Muscle of arm (tissue), 12 donors: Measurements from ENCODE around the gene TAF10. TPM values are rescaled to one million over a fixed set of nuclear protein-coding genes. Genes with fewer than 3 reads are reported as not detected.
A peak's percentile ranks its signal among the peaks of the same experiment; 100 is the strongest.

Experiments used
- DNase-seq: peaks from one replicate; pipeline ENCODE4 v3.0.0-alpha.2; 2013
- polyA plus RNA-seq, 12 donors: library from polyadenylated mRNA; unstranded; fragments of 120-200 nt; gene quantifications; one replicate each; pipeline ENCODE4 v1.2.1, GENCODE V29; 2013; ENCODE audit not compliant: insufficient read length in 12 of 12

The TAF10 gene
- polyA plus RNA-seq, 12 donors: 54.3 to 126 (median 109) TPM; not detected in 1

- DNase-seq: peak; percentile 88
Measured at GRCh38 chr11:6646071-6646470, 34.1 kb upstream of the TAF10 start.

- no peak for DNase-seq
Measured at GRCh38 chr11:6642957-6643356, 30.9 kb upstream of the TAF10 start.

- no peak for DNase-seq
Measured at GRCh38 chr11:6640985-6641701, 29.1 kb upstream of the TAF10 start.

DNA sequence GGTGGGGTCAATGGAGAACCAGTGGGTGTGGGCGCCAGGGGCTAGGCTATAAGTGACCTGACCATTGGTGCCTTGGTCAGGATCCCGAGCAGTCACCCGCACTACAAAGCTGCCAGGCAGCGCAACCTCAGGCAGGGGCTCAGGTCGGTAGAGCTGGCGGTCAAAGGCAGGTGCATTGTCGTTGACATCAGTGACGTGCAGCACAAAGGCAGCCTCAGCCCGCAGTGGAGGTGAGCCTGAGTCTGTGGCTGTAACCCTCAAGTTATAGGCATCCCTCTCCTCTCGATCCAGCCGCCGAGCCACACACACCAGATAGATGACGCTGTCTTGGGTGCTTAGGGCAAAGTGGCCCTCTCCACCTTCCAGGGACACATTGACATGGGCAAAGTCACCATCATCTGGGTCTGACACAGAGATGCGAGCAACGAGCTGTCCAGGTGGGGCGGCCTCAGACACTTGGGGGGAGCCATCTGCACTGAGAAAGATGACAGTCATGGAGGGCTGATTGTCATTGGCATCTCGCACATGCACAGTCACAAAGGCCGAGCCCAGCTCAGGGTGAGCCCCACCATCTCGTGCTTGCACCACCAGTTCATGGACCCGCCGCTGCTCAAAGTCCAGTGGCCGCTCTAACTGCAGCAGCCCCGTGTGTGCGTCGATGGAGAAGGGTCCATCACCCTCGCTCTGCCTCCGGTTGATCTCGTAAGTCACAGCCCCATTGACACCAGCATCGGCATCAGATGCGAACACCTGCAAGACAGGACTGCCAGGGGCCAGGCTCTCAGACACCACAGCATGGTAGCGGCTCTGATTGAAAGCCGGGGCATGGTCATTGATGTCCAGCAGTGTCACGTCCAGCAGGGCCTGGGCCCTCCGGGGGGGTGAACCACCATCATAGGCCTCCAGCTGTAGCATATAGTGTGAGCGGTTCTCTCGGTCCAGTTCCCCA, 28.3 kb upstream of the TAF10 start:
- no peak for DNase-seq

DNA sequence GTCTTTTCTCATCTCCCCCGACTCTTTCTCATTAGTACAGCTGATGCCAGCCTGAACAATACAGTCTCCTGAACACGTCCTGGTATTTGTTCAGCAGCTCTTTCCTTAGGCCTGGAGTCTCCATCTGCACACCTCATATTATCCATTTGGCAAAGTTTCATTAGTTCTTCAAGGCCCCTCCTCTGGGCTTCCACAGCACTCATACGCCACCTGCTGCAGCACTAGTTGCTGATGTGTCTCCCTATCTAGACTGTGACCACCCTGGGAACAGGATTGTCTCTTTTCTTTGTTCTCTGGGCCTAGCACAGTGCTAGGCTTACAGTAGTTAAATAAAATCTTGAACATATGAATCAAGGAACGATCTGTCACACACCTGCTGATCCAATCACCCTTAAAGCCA, 26.4 kb upstream of the TAF10 start:
- DNase-seq: no peak

DNA sequence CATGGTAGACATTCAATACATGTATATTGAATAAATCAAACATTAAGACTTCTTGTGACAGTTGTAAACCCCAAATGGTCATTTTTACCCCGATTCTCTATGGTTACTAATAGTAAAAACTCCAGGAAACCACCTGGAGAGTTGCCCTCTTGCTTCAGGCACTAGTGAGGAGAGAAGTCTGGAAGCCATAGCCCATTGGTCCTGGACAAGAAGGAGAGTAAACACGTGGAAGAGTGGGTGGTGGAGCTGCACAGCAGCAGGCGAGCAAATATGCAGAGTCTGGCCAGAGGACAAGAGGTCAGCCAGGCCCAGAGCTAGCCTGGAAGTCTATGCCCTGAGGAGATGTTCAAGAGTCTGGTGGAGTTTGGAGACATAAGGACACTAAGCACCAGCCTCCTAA, 25.9 kb upstream of the TAF10 start:
- DNase-seq: no peak

DNA sequence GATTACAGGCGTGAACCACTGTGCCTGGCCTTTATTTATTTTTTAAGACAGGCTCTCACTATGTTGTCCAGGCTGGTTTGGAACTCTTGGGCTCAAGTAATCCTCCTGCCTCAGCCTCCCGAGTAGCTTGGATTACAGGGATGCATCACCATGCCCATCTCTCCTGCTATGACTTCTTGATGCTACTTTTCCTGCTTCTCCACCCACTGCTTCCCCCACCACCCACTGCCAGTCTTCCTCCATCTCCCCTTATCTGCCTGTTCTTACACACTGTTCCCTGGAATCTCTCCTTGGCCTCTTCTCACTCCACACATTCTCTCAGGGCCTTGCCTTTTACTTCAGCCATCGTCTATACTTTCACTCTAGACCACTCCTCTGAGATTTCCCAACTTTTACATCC, 24.5 kb upstream of the TAF10 start:
- DNase-seq: no peak

GRCh38 chr11:6635082-6635932, 23.3 kb upstream of the TAF10 start:
- DNase-seq: no peak

- DNase-seq: no peak
Measured at GRCh38 chr11:6634534-6634933, 22.5 kb upstream of the TAF10 start.

DNA sequence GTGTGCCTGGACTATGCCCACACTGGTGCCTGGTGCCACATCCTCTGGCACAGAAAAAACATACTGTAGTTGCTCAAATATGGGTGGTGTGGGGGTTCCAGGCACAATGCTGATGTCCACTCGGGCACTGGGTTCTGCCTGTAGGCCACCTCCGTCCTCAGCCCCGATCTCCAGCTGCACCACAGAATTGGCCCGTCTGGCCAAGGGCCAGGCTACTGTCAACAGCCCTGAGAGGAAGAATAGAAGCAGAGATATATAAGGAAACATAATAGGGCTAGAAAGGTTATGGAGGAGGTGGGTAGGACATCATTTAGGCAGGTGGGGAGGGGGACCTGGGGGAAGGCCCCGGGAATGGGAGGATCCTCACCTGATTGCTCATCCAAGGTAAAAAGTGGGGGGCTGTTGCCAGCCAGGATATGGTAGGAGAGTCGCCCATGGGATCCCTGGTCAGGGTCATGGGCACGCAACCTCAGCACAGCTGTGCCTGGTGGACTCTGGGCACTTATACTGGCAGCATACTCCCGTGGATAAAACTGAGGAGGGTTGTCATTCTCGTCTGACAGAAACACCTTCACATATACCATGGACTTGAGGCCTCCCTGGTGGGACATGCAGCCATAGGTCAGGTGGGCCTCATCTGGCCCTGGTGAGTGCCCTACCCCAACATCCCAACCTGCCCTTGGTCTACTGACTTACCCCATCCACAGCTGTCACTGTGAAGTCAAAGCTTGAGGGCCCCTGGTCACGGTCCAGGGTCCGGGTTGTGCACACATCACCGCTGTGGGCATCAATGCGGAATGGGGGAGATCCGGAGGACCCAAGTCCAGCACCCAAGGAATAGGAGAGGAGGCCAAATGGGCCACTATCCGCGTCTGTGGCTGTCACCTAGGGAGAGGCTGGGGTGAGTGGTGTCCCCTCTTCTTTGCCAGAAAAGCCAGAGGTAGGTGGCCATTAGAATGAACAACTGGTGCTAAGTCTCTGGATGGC, 21.7 kb upstream of the TAF10 start:
- DNase-seq: no peak

- DNase-seq: no peak
Measured at GRCh38 chr11:6632116-6633073, 20.4 kb upstream of the TAF10 start.

DNA sequence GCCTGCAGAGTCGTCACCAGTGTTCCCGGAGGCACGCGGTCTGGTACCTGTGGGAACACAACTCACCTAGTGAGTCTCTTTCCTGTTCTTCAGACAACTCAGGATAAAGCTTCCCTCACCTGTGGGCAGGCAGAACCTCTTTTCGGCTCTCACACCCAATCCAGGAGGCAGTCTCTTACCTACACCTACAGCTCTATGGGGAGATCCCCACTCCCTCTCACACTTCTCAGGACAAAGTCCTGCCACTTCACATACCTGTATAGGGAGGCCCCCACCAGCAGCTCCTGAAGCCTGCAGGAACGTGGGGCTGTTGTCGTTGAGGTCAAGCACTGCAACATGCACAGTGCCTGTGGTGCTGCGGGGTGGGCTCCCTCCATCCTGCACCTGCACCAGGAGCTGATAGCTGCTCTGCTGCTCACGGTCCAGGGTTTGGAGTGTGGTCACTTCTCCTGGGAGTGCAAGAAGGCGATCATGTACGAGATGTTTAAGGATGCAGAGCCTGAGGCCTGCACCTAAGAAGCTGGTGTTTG, 19.4 kb upstream of the TAF10 start:
- DNase-seq: no peak

- DNase-seq: no peak
Measured at GRCh38 chr11:6630632-6631291, 18.7 kb upstream of the TAF10 start.

DNA sequence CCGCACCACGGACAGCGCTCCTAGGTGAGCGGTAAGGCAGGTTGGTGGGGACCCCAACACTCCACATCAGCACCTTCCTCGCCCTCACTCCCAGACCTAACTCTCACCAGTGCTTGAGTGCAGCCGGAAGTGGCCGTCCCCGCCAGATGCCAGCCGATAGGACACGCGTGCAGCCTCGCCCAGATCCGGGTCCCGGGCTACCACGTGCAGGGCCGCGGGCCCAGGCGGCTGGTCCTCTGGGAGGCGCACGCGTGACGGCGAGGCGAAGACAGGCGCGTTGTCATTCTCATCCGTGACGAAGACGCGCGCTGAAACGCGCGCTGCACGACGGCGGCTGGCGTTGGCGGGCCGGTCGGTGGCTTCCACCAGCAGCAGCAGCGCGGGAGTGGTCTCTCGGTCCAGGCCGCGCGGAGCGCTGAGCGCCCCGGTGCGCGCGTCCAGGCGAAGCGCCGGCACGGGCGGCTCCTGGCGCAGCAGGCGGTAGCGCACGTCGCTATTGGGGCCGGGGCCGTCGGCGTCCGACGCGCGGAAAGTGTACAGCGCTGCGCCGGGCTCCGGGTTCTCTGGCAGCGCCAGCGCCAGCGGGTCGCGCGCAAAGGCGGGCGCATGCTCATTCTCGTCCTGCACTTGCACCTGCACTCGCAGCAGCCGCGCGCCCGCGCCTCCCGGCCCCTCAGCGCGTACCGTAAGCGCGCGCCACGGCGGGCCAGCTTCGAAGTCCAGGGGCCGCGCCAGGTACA, 18.0 kb upstream of the TAF10 start:
- DNase-seq: no peak

DNA sequence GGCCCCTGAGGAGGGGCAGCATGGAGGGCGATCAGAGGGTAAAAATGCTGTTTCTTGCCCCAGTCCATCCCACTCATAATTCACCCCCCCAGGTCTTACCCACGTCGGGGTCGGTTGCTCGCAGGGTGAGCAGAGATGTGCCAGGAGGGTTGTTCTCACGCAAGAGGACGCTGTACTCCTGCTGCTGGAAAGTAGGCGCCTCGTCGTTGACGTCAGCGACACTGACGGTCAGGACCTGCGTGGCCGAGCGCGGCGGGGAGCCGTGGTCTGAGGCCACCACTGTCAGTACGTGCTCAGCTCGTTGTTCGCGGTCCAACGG, 17.5 kb upstream of the TAF10 start:
- DNase-seq: no peak

DNA sequence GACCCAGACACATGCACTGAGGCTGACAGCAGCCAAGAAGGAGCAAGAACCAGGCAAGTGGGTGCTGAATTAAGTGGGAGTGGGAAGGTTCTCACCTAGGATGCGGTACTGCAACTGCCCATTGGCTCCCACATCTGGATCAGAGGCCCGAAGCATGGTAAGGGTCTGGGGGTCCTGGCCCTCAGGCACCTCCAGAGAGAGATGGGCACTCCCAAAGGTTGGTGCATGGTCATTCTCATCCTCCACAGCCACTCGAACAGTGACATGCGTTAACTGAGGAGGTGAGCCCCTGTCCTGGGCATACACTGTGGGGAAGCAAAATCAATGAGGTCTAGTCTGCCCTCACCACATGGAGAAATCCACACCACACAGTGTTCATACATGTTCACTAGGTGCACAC, 16.5 kb upstream of the TAF10 start:
- no peak for DNase-seq

DNA sequence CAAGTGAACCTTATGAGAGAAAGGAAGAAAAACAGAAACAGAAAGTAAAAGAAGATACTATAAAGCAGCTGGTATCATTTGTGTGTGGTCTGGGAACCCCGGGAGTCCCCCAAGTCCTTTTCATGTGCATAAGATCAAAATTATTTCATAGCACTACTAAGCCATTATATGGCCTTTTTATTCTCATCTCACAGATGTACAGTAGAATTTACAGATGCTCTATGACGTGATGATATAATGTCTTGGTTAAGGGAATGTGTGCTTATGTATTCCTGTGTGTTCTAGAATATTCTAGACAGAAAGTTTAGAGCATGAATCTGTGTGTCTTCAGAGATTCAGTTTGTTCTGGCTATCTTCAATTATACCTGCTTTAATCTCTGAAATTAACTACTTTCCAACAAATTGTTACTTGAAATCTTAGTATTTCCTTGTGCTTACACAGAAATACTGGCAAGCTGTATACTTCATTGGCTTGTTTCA, 15.8 kb upstream of the TAF10 start:
- DNase-seq: no peak
